Glomerular endothelial cell (primary cell): ENCODE results near the gene SMS. TPM values are rescaled to one million over a fixed set of nuclear protein-coding genes. Genes with fewer than 3 reads are reported as not detected.
"Not testable (repeated sequence)": the region's sequence is repeated elsewhere in the genome, so short reads cannot be mapped to it uniquely, and the experiment has no call there.

Experiments used
- DNase-seq: peaks from one replicate; pipeline ENCODE4 v3.0.0-alpha.2; 2011; ENCODE audit warnings: low read depth, low spot score; ENCODE audit errors: extremely low read depth
- total RNA-seq: library from RNA; depleted of rRNA; stranded (reverse); fragments of >200 nt; gene quantifications from 2 replicates; pipeline ENCODE4 v1.2.3, GENCODE V29; 2015

Gene SMS
- total RNA-seq, 1 donor from 2014 or later, result 74.2 TPM

DNA sequence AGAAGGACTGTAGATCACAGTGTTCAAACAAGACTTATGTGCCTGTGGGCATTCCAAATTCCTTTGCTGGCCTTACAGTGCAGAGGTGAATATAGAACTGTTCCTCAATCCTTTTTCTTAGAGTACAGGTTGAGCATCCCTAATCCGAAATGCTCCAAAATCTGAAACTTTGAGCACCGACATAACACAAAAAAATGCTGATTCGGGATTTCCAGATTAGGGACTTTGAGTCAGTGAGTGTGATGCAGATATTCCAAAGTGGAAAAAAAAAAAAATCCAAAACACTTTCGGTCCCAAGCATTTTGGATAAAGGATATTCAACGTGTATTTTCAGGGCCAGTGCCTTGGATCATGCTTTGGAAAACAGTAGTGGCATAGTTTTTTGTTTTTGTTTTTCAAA, 9.2 kb downstream of the SMS start:
- DNase-seq, result no peak

- not testable (repeated sequence) for DNase-seq
These were observed 10.0 kb downstream of the SMS start for GRCh38 chrX:21950557-21950956.

DNA sequence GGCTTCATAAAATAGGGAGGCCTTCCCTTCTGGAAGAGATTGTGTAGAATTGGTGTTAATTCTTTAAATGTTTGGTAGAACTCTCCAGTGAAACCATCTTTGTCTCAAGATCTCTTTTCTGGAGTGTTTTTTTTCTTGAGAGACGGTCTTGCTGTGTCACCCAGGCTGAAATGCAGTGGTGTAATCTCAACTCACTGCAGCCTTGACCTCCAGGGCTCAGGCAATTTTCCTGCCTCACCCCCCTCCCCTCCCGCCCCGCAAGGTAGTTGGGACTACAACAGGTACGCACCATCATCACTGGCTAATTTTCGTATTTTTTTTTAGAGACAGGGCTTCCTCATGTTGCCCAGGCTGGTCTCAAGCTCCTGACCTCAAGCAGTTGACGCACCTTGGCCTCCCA, 12.1 kb downstream of the SMS start:
- DNase-seq, result no peak

- DNase-seq, result not testable (repeated sequence)
These were observed 12.8 kb downstream of the SMS start for GRCh38 chrX:21953195-21953830.

DNA sequence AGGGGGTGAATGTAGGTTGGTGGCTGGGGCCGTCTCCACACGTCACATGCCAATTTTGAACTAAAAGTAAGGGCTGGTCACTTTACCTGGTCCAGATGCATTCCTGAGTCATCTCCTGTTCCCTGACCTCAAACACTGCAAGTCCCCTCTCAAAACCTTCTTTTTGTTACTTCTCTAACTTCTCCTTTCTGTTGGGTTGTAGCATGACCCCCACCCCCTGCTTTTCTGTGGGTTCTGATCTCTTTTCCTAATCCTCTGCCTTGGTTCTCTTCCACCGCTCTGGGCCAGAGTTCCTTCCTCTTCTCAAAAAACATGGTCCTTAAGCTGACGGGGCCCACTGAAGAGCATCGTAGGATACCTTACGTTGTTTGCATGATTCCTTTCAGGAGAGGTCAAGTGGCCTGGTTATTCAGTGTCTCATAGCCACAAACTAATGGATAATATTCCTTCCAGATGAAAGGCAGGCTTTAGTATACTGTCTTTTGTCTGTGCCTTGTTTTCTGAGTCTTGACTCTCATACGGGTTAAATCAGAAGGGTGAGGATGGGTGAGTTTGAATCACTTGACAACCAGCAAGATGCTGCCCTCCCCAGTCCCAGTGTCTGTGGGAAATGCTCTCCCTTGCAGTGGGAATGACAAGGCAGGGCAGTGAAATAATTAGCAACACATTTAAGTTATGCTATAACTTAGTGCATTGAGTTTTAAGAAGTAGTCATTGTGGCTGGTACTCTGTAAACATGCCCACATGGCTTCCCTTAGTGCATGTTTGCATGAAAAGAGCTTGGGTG, 15.1 kb downstream of the SMS start:
- no peak for DNase-seq

DNA sequence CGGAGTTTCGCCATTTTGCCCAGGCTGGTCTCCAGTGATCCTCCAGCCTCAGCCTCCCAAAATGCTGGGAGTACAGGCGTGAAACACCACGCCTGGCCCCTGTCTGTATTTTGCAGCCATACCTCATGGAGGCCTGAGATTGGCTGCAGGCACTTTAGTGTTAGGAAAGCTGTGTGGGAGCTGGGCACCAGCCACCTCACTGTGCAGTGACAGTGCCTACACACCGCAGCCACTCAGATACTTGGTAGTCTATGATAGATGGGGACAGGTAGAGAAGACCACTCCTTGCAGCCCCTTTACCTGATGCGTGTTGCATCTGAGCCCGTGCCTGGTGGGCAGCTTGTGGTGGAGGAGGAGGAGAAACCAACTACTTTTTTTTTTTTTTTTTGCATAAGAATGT, 16.3 kb downstream of the SMS start:
- DNase-seq, result no peak

DNA sequence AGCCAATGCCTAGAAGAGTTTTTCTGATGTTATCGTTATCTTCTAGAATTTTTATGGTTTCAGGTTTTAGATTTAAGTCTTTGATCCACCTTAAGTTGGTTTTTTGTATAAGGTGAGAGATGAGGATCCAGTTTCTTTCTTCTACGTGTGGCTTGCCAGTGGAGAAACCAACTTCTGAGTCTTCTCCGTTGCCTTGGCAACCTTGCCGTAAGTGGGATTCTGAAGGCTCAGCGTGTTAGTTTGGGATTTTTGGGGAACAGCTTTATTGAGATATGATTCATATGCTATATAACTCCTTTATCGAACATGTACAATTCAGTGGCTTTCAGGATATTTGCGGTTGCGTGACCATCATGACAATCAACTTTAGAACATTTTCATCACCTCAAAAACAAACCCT, 17.7 kb downstream of the SMS start:
- DNase-seq, result no peak

GRCh38 chrX:21958916-21959315, 18.4 kb downstream of the SMS start:
- DNase-seq, result no peak

DNA sequence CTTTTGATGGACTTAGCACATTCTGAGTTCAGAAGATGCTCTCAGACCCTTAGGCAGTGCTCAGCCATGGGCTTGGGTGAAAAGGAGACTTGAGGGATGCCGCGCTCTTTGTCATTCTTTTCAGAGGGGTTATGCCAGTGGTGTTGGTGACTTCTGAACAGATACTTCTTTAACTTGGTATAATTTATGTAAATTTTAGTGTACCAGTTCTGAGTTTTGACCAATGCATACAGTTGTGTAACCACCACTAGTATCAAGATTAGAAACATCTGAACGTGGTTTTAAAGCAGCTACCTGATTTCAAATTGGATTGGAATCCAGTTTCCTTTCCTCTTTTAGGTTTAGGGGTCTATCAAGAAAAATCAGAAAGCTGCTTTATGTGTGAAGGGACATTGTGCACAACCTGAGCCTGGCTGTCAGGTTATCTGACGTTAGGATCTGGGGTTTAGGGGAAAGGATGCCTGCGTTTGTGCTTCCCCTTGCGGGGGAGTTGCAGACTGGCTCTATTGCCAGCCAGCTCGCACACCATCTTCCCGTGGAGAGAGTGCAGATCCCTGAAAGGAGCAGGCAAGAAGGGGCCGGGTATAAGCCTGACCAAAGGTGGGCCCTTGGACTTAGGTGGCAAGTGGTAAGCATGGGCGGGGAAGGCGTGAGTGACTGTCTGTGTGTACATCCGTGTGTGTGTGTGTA, 19.0 kb downstream of the SMS start:
- DNase-seq, result no peak

DNA sequence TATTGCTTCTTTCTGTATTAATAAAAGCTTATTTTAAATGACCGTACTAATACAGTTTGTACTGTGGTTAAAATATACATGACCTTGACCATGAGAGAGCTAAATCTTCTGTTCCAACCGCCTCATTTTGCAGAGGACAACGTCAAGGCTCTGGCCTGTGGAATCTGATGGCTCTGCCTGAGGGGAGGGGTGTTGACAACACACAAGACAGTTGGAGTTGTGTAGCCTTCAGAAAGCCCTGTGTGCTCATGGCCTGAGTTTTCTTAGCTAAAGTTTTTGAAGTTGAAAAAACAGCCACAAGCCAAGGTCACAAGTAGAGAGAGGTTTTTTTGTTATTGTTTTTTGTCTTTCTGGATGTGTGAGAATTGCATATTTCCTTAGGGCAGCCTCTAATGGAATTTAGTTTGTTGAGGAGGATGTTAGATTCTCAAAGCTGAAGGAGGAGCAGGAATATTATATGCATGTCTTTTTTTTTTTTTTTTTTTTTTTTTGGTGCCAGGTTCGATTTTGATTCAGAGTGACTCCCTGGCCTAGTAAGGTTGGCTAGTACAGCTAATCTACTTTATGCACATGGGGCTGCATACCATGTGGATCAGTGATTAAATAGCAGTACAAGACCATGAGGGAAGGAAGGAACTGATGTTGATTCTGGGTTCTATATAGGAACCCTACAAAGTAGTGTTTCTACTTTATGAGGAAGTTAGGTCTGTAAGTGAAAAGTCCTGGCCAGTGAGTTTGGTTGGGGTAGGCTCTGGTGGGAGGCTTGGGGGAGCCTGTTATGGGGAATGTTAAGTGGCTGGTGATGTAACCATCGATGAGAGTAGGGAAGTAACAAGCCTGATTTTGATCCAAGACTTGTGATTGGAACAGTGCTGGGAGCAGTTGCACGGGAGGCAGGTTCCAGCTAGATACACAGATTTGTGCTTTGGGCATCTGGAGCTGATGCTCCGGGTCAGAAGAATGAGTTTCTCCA, 20.3 kb downstream of the SMS start:
- no peak for DNase-seq

DNA sequence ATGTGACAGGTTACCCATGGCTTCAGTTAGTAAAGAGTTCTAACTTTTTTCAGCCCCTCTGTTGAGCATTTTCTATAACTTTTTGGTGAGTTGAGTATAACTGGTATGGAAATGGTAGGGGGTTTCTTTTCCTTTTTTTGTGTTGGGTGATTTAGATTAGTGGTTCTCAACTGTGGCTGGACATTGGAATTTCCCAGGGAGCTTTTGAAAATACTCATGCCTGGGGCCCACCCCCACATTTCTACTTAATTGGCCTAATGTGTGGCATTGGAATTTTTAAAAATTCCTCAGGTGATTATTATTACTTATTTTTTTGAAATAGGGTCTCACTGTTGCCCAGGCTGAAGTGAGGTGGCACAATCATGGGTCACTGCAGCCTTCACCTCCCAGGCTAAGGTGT, 21.9 kb downstream of the SMS start:
- DNase-seq, result no peak

DNA sequence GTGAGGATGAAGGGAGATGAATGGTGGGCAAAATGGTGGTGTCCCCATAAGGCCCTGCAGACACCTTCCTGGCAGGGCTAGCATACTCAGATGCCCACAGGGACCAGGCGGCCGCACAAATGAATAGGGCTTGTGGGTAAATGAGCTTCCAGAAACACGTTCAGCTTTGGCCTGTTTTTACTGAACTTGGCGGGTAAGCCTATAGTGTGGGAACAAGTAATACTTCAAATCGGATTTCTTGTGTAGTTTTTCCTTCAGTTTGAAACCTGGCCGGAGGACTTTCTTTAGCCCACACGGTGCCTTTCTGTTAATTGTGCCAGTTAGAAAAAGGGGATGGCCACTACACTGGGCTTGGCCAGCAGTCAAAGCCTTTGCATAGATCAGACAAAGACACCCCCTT, 22.8 kb downstream of the SMS start:
- DNase-seq, result no peak

DNA sequence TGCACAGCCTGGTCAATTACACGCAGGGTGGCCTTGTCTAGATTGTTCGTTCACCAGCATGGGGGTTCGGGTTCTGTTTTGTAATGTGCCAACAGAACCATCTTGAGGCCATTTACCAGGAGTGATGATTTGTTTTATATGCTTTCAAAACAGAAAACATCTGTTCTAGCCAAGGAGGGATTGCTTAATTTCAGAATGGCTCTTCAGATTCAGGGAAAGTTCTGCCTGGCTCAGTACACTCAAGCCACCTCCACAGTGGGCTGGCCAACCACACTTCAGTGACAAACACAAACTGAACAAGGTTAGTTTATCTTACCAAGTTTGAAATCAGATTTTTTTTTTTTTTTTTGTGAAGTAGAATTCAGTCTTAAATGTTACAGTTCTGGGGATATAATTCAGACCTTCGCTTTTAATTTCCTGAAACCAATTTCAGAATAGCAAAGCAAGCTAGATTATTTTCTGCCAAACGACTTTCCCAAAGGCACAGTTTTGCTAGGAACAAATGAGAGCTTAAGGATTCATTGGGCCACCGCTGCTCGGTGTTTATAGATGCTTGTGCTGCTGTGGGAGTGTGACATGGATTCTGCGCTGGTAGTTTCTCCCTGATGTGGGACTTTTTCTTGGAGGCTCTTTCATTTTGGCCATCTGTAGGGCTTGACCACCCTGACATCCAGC, 23.4 kb downstream of the SMS start:
- no peak for DNase-seq

- no peak for DNase-seq
These were observed 26.4 kb downstream of the SMS start for GRCh38 chrX:21966866-21967265.

DNA sequence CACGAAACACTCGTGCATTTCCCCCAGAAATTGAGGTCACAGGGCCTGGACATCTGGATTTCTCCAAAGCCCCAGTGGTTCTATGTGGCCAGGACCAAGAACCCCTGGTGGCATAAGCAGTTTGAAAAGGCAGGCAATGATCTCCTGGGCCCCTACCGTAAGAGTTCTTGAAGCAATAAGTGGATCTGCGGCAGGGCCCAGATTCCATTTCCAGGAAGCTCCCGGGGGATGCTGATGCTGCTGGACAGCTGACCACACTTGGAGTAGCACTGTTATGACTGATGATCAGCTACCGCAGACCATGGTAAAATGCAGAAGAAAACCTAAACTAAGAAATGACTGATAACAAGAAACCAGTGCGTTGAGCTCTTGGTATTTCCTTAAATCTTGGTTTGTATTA, 27.8 kb downstream of the SMS start:
- DNase-seq, result no peak

DNA sequence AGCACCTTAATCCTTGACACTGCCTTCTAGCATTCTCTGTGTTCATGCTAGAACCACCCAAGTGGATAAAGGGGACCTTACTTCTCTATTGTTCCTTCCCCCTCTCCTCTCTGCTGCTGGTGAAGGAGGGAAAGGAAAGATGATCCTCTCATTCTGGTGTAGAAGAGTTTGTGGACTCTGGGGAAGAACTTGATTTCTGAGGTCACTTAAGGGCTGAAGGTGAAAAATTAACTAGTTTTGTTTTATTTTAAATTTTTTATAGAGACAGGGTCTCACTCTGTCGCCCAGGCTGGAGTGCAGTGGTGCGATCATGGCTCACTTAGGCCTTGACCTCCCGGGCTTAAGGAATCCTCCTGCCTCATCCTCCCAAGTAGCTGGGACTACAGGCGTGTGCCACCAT, 29.8 kb downstream of the SMS start:
- DNase-seq, result no peak

GRCh38 chrX:21972046-21972445, 31.5 kb downstream of the SMS start:
- DNase-seq, result no peak

DNA sequence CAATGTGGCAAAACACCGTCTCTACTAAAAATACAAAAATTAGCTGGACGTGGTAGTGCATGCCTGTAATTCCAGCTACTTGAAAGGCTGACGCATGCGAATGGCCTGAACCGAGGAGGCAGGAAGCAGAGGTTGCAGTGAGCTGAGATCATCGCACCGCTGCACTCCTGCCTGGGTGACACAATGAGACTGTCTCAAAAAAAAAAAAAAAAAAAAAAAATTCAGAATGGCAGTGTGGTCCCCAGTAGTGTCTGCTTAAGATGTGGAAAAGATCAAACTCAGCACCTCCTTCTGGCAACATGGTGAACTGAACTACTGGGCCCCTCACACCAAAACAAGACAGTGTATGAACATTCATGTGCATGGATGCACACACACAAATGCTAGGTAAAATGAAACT, 32.2 kb downstream of the SMS start:
- DNase-seq, result no peak

DNA sequence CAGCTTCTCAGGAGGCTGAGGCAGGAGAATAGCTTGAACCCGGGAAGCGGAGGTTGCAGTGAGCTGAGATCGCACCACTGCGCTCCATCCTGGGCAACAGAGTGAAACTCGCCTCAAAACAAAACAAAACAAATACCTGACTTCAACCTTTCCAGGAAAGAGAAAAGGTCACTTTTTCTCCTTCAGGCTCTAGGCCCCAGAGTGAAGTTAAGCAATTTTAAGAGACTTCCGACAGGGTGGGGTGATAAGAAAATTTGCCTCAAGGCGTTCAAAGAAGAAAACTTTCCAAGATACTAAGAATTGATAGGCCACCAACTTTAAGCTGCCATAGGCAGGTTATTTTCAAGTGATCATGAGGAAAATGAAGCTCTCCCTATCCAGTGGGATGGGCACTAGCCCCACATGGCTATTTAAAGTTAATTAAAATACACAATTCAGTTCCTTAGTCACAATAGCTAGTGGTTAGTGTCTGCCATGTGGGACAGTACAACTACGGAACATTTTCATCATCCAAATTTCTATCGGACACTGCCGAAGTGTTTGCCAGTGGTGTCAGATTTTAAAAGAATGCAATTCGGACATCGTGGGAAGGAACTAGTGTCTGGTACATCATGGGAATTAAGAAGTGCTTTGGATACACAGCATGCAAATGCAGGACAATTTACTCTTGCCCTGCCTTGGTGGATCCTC, 33.0 kb downstream of the SMS start:
- DNase-seq, result no peak

DNA sequence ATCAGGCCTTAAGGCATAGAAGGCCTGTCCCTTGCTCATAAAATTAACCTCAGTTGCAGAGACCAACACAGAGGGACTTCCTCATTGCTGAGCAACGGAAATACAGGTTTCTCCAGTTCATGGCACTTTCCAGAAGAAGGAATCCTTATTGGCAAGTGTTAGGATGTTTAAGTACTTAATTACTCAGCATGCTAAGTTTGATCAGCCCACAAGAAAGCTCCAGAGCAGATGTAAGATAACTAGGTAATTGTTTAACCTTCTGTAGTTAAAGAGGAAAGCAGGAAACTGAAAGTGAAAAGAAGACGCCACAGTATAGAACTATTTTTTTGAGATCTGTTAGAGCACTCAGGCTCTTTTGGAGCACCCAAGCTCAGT, 33.5 kb downstream of the SMS start:
- DNase-seq, result no peak
